Daoy (cell line): Measurements from ENCODE around the gene ZDHHC17. TPM values are rescaled to one million over a fixed set of nuclear protein-coding genes. Genes with fewer than 3 reads are reported as not detected.

ENCODE experiments used
- total RNA-seq: library from RNA; depleted of rRNA; stranded (reverse); fragments of >200 nt; shearing (Covaris generic); gene quantifications from 2 replicates; pipeline ENCODE4 v1.2.3, GENCODE V29; 2014; rRNA removed

Gene ZDHHC17
- total RNA-seq, 1 experiment from 2014 or later = 23.3 TPM

Other genes starting within 250 kb of the ZDHHC17 start
- gene OSBPL8, start 204.3 kb upstream of the ZDHHC17 start, total RNA-seq = 32.5 and 34.8 TPM in 2 replicates
- 74.6 and 90.0 TPM in 2 replicates for gene CSRP2, start 114.9 kb downstream of the ZDHHC17 start, total RNA-seq